Lower leg skin (tissue), 3 donors: ENCODE measurements around the gene RPL37.

Experiments
- CTCF ChIP-seq, 3 donors: fragments of 450-650 bp; IDR thresholded peaks; one replicate each; pipeline ENCODE4 v1.5.1; 2016; ENCODE audit warnings: antibody characterized with exemption in 3 of 3, mild to moderate bottlenecking in 3 of 3, moderate library complexity in 2 of 3
- POLR2A ChIP-seq, 2 donors: fragments of 450-650 bp; IDR thresholded peaks; one replicate each; pipeline ENCODE4 v1.6.1; 2016 to 2017; ENCODE audit warnings: antibody characterized with exemption in 2 of 2, mild to moderate bottlenecking in 1 of 2, moderate library complexity in 1 of 2

GRCh38 chr5:40812125-40812524, 22.9 kb downstream of the RPL37 start:
- TF ChIP-seq POLR2A (IDR thresholded peaks at IDR 0.05) (no peak), CTCF (IDR thresholded peaks at IDR 0.05) (no peak)
